PFSK-1 (cell line): ENCODE data around the gene VPS35L.

Source experiments
- POLR2AphosphoS5 ChIP-seq: IDR thresholded peaks from 2 replicates; pipeline ENCODE4 v1.6.1; 2012; ENCODE audit warnings: low read depth, mild to moderate bottlenecking, control low read depth, low read length, moderate library complexity
- REST ChIP-seq, 2 experiments: IDR thresholded peaks; 2 replicates each; pipeline versions ENCODE4 v1.6.1 to v1.8.0; 2011 to 2012; ENCODE audit warnings: low read depth in 2 of 2, low read length in 2 of 2, control low read depth in 1 of 2, inconsistent platforms in 1 of 2, mild to moderate bottlenecking in 1 of 2, moderate library complexity in 1 of 2; ENCODE audit not compliant: insufficient read depth in 1 of 2
- TAF1 ChIP-seq: IDR thresholded peaks from 2 replicates; pipeline ENCODE4 v1.6.1; 2012; ENCODE audit warnings: low read length, control low read depth, borderline replicate concordance; ENCODE audit not compliant: insufficient read depth

- no peak for TF ChIP-seq POLR2AphosphoS5
- TF ChIP-seq REST (IDR thresholded peaks at IDR 0.05; ENCODE audit: insufficient read depth in 1 of 2, low read depth in 2 of 2, low read length in 2 of 2): no peak
- no peak for TF ChIP-seq TAF1
Observed at GRCh38 chr16:19582050-19582831, 26.7 kb downstream of the VPS35L start.
